SKM-1 (cell line): ENCODE results near the gene BIRC6.
"Not testable (repeated sequence)": the region's sequence is repeated elsewhere in the genome, so short reads cannot be mapped to it uniquely, and the experiment has no call there.

Experiments
- DNase-seq: peaks from one replicate; lab custom pipeline; 2025; ENCODE audit not compliant: unreplicated experiment; lab: John Stamatoyannopoulos, UW

The BIRC6 gene, protein sequence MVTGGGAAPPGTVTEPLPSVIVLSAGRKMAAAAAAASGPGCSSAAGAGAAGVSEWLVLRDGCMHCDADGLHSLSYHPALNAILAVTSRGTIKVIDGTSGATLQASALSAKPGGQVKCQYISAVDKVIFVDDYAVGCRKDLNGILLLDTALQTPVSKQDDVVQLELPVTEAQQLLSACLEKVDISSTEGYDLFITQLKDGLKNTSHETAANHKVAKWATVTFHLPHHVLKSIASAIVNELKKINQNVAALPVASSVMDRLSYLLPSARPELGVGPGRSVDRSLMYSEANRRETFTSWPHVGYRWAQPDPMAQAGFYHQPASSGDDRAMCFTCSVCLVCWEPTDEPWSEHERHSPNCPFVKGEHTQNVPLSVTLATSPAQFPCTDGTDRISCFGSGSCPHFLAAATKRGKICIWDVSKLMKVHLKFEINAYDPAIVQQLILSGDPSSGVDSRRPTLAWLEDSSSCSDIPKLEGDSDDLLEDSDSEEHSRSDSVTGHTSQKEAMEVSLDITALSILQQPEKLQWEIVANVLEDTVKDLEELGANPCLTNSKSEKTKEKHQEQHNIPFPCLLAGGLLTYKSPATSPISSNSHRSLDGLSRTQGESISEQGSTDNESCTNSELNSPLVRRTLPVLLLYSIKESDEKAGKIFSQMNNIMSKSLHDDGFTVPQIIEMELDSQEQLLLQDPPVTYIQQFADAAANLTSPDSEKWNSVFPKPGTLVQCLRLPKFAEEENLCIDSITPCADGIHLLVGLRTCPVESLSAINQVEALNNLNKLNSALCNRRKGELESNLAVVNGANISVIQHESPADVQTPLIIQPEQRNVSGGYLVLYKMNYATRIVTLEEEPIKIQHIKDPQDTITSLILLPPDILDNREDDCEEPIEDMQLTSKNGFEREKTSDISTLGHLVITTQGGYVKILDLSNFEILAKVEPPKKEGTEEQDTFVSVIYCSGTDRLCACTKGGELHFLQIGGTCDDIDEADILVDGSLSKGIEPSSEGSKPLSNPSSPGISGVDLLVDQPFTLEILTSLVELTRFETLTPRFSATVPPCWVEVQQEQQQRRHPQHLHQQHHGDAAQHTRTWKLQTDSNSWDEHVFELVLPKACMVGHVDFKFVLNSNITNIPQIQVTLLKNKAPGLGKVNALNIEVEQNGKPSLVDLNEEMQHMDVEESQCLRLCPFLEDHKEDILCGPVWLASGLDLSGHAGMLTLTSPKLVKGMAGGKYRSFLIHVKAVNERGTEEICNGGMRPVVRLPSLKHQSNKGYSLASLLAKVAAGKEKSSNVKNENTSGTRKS (N-terminal part only)

DNA sequence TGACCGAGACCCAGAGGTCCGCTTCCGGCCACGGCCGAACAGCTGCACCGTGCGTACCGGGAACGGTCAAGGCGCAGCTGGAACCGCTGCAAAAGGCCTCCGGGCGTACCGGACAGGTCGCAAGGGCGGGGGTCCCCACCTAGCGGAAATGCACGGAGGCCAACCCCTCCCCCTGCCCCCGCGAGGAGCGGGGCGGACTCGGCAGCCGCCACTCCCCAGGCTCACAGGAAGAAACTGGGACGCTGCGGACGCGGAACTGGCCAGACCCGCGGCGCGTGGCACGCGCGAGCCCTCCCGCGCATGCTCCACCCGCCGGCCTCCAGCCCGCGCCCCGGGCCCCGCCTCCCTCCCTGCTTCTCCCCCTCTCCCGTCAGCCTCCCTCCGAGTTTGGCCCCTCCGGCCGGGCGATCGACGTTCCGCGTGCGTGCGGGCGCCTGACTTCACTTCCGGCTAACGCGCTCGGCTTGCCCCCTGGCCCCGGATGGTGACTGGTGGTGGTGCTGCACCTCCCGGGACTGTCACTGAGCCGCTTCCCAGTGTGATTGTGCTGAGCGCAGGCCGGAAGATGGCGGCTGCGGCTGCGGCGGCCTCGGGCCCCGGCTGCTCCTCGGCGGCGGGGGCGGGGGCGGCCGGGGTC lies at the start of gene BIRC6:
TSS of gene BIRC6 (plus strand) at position 343 of the 637 bp plus-strand sequence. CDS start at position 482, 139 bp downstream.
- DNase-seq = peak; percentile 96

DNA sequence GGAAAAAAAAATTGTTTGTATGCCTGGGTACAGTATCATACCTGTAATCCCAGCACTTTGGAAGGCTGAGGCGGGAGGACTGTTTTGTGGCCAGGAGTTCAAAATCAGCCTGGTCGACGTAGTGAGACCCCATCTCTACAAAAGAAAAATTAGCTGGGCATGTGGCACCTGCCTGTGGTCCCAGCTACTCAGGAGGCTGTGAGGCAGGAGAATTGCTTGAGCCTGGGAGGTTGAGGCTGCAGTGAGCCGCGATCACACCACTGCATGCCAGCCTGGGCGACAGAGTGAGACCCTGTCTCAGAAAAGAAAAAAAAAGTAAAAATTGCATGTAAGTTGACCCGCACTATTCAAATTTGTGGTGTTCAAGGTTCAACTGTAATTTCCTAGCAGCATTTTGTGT lies 46.2 kb upstream of the BIRC6 start:
- no peak for DNase-seq

DNA sequence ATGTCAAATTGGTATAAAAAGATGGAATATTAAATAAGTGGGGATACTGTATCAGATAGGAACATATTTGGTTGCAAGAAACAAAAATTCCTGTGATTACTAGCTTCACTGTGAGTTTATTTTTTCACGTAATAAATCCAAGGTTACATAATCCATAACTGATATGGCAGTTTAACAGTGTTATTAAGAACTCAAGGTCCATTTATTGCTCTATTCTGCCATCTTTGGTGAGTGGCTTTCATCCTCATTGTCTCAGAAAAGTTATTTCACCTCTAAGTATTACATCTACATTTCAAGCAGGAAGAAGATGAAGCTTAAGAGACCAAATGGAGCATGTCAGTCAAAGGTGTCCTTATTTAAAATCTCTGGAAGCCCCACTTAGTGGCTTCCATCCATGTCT lies 41.9 kb upstream of the BIRC6 start:
- DNase-seq = no peak

DNA sequence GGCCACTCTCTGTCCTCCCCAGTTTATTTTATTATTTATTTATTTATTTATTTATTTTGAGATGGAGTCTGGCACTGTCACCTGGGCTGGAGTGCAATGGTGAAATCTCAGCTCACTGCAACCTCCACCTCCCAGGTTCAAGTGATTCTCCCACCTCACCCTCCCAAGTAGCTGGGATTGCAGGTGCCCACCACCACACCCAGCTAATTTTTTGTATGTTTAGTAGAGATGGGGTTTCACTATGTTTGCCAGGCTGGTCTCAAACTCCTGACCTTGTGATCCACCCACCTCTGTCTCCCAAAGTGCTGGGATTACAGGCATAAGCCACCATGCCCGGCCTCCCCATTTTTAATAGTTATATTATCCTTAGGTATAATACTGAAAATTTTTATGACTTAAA lies 28.1 kb upstream of the BIRC6 start:
- DNase-seq = not testable (repeated sequence)

DNA sequence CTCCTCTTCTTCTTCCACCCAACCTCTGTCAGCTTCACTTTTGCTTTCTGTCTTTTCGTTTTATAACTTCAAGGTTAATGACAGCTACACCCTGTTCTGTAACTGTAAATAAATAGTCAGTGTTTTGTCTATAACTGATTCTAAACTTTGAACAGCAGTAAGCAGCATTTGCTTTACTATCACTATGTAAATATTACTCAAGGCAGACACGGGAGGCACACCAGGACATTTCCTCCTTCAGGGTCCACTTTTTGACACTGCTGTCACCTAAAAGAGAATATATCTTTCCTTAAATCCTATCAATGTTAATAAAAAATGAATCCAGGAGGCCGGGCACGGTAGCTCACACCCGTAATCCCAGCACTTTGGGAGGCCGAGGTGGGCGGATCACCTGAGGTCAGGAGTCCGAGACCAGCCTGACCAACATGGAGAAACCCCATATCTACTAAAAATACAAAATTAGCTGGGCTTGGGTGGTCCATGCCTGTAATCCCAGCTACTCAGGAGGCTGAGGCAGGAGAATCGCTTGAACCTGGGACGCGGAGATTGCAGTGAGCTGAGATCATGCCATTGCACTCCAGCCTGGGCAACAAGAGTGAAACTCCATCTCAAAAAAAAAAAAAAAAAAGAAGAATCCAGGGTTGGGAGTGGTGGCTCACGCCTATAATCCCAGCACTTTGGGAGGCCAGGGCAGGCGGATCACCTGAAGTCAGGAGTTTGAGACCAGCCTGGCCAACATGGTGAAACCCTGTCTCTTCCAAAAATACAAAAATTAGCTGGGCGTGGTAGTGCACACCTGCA lies 27.4 kb upstream of the BIRC6 start:
- DNase-seq = not testable (repeated sequence)

DNA sequence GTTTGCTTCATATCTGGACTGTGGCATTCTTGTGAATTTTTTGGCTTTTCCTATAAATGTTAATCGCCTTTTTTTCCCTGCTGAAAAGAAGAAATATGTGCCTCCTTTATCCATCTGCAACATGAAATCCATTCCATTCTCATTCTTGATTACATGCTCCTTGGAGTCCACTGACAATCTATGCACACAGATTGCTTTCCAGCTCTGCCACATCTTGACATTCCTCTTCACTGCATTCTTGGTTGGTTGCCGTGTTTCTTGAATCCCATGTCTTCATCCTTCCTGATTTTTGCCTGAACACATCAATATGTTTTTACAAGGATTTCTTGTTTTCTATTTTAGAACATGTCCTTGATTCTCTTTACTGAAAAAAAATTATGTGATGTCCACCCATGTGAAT lies 26.7 kb upstream of the BIRC6 start:
- DNase-seq = no peak

DNA sequence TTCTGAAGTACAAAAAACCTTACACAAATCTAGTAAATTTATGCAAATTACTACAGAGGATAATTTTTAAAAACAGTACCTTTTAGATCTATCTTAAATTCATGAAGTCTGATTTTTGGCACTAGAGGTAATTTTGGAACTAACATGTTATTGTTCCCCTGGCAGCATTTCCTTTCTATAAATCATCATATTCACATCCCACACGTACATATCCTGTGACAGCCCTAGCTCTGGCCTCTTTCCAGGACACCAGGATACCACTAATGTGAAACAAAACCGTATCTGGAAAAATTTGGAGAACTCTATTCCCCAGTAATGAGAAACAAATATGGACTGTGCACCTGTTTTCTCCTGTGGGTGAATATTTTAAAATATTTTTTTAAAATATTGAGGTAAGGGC lies 14.0 kb upstream of the BIRC6 start:
- DNase-seq = no peak

DNA sequence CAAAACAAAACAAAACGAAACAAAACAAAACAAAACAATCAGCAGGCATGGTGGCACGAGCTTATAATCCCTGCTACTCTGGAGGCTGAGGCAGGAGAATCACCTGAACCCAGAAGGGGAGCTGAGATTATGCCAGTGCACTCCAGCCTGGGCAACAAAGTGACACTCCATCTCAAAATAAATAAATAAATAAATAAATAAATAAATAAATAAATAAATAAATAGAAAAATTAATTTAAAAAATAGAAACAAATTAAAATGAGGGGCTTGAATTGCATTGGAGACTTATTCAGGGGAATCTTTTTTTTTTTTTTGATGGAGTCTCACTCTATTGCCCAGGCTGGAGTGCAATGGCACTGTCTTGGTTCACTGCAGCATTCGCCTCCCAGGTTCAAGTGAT lies 6.0 kb upstream of the BIRC6 start:
- not testable (repeated sequence) for DNase-seq

DNA sequence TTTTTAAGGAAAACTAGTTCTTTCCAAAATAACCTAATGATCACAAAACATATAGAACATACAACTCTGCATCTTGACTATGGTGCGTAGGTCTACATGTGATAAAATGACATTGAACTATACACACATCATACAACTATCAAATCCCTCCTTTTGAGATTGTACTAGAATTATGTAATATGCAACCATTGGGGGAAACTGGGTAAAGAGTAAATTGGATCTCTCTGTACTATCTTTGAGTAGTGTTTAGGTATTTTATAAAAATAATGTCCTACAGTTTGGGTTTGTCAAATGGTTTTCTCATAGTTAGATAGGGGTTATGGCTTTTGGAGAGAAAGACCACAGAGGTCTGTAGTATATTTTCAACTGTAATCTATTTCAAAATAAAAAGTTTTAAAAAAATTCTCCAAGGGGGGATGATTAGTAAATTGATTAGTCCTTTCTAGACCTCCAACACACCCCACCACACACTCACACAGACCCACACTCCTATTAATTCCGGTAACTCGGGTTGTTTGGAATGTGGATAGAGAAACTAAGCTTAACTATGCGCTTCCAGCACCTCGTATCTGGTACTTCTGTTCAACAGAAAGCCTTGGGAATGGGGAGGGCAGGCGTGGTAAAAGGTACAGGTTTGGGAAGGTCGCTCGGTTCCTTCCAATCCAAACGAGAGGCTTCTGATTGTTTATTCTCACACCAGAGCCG lies 695 bp upstream of the BIRC6 start:
- DNase-seq = no peak

DNA sequence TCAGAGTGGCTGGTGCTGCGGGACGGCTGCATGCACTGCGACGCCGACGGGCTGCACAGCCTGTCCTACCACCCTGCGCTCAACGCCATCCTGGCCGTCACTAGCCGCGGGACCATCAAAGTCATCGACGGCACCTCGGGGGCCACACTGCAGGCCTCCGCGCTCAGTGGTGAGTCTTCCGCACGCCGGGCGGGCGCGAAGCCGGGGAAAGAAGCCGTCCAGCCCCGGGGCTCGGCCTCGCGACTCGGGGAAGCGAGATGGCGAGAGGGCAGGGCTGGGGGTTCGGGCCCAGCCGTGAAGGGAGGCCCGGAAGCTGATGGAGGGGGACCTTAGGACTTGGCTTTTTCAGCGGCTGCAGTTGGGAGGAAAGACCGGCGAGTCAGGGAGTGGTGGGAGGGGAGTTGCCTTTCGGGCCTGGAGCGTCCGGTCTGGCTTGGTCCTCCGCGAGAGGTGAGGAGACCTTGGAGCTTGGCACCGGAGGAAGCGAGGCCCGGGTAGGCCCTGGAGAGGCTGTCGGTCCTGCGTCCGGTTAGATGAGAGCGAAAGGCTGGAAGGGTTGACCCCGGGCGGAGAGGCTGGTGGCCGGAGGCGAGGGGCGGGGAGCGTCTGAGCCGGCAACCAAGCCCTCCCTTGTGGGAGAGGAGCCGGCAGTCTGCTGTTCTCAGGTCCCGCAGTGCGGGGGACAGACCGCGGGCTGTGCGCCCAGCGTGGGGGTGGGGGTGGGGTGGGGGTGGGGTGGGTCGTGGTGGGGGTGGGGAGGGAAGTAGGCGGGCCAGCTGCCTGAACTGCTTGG lies 691 bp downstream of the BIRC6 start:
- DNase-seq = no peak

DNA sequence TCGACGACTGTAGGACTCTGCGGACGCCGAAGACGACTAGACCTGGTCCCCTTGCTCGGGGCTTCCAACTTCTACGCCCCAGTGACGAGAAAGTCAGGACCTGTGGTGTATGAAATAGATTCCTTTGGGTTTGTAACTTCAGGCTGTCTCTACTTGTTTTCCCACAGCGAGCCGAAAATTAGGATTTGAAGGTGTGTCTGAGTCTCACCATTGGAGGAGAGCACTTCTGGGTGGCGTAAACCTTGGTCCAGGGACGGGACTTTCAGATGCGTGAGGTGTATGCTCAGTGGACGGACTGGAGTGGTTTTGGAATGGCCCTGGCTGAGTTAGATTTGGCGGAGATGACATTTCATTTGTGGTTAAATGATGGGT lies 1.3 kb downstream of the BIRC6 start:
- no peak for DNase-seq

DNA sequence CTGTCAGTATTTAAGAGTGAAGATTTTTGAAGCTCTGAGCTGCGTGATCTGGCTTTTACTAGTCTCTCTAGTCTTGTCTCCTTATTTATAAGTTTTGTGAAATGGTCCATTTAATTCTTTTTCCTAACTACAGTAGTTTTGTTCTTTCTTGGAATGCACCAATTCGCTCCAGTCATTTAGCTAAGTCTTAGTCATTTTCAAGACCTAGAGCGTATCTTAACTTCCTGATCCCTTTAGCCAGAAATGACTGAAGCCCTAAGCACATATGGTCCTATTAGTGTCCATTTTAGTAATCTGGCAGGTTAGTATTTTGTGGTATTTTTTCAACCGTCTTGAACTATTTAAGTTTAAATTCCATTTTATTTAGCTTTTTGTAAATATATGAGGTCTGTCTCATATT lies 3.6 kb downstream of the BIRC6 start:
- DNase-seq = no peak

DNA sequence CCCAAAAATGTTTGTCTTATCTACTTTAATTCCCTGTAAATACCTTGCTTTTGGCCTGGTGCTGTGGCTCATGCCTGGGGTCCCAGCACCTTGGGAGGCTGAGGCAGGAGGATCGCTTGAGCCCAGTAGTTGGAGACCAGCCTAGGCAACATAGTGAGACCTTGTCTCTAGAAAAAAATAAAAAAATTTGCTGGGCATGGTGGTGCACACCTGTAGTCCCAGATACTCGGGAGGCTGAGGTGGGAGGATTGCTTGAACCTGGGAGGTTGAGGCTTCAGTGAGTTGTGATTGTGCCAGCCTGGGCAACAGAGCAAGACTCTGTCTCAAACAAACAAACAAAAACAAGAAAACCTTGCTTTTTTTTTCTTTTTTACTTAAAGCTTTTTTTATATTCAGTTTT lies 6.2 kb downstream of the BIRC6 start:
- DNase-seq = not testable (repeated sequence)

DNA sequence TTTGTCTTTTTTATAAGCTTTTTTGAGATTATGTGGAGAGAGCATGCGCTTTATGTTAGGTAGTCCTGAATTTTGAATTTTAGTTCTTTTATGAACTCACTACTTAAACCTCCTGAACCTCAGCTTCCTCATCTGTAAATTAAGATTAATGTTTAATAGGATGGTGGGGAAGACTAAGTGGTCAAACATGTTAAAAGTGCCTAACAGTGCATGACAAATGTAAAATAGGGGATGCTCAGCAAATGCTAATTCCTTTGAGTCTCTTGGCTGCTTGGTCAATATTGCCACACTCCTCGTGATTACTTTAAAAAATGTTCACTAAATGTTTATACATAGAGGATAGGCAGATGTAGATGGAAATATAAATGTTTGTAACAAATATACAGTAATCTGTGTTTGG lies 6.8 kb downstream of the BIRC6 start:
- no peak for DNase-seq

DNA sequence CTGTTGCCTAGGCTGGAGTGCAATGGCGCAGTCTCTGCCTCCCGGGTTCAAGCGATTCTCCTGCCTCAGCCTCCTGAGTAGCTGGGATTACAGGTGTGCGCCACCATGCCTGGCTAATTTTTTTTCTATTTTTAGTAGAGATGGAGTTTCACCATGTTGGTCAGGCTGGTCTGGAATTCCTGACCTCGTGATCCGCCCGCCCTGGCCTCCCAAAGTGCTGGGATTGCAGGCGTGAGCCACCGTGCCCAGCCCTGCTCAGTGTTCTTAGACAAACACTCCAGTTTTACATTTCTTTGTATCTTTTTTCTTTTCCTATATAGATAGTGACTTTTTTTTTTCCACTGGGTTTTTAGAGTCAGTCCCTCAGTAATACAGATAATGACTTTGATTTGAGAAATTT lies 7.5 kb downstream of the BIRC6 start:
- DNase-seq = not testable (repeated sequence)

DNA sequence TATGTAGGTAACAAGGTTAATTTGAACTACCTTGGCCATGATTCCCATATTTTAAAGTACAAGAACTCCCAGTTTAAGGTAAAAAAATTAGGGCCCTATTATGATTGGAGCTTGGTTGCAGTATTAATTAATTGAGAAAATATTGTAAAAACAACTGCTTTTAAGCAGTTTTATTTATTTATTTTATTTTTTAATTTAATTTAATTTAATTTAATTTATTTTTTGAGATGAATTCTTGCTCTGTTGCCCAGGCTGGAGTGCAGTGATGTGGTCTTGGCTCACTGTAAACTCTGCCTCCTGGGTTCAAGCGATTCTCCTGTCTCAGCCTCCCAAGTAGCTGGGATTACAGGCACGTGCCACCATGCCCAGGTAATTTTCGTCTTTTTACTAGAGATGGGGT lies 8.9 kb downstream of the BIRC6 start:
- not testable (repeated sequence) for DNase-seq

DNA sequence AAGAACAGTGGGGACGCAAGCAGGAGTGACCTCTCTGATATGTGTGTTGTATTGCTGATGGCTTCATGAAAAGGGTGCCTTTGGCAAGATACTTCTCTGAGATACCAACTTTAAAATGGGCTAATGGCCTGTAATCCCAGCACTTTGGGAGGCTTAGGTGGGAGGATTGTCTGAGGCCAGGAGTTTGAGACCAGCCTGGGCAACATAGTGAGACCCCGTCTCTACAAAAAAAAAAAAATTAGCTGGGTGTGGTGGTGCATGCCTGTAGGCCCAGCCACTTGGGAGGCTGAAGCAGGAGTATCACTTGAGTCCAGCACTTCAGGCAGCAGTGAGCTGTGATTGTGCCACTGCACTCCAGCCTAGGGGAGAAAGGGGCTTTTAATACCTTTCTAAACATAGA lies 9.8 kb downstream of the BIRC6 start:
- no peak for DNase-seq

DNA sequence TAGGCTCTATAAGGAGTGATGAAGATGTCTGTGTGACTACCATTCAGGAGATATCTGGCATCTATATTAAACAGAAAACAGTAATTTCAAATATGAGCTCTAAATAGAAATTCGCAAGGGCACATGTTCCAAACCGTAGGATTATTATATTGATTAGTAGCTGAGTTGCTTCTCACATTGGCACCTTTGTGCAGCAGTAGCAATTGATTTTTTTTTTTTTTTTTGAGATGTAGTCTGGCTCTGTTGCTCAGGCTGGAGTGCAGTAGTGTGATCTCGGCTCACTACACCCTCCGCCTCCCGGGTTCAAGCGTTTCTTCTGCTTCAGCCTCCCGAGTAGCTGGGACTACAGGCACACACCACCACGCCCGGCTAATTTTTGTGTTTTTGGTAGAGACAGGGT lies 12.4 kb downstream of the BIRC6 start:
- no peak for DNase-seq

DNA sequence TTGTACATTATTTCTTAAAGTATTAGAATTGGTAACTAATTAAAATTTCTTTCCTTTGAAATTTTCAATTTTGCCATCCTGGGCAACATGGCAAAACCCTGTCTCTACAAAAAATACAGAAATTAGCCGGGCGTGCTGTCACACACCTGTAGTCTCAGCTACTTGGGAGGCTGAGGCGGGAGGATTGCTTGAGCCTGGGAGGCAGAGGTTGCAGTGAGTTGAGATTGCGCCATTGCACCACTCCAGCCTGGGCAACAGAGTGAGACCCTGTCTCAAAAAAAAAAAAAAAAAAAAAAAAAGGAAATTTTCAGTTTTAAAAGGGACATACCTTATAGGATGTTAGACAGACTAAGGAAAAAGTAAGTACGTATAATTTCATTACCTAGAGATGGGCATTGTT lies 14.1 kb downstream of the BIRC6 start:
- not testable (repeated sequence) for DNase-seq
